ENCODE measurements around the gene R3HDM4. TPM values are rescaled to one million over a fixed set of nuclear protein-coding genes. Genes with fewer than 3 reads are reported as not detected.
"Not testable (repeated sequence)": the region's sequence is repeated elsewhere in the genome, so short reads cannot be mapped to it uniquely, and the experiment has no call there.

R3HDM4 gene
- total RNA-seq, 1 donor: 134 TPM

DNA sequence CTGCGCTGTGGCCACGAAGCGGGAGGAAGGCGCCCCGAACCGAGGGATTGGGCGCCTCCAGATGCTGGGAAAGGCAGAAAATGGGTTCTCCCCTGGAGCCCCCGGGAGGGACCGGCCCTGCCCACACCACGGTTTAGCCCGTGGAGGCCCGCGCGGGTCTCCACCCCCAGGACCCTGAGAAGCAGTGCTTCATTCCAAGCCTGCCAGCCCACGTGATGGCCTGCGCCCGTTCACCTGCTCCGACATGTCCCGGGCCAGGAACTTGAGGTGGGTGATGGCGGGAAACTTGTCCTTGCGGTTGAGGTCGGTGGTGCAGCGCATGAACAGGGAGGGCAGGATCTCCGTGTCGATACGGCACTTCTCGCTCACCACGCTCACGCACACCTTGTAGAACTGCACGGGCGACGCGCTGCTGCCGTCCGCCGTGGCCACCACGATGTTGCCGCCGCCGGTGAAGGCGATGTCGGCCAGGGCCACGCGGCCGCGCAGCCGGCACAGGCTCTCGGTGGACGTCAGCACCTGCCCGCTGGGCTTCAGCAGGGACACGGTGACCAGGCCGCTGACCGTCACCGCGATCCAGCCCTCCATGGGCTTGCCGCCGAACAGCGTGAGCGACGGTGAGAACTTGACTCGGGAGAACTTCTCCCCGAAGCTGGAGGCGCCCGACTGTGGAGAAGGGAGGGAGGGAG, 27.3 kb downstream of the R3HDM4 start:
- Histone ChIP-seq H3K4me3 (ENCODE audit: low read length) (no peak overlapping the region), H3K4me1 (ENCODE audit: insufficient read depth, low read length) (no peaks in the 10 kb centered on the region), H3K9me3 (ENCODE audit: low read depth, low read length) (no peaks in the 10 kb centered on the region), H3K27me3 (ENCODE audit: insufficient read depth, low read length) (no peaks in the 10 kb centered on the region)

DNA sequence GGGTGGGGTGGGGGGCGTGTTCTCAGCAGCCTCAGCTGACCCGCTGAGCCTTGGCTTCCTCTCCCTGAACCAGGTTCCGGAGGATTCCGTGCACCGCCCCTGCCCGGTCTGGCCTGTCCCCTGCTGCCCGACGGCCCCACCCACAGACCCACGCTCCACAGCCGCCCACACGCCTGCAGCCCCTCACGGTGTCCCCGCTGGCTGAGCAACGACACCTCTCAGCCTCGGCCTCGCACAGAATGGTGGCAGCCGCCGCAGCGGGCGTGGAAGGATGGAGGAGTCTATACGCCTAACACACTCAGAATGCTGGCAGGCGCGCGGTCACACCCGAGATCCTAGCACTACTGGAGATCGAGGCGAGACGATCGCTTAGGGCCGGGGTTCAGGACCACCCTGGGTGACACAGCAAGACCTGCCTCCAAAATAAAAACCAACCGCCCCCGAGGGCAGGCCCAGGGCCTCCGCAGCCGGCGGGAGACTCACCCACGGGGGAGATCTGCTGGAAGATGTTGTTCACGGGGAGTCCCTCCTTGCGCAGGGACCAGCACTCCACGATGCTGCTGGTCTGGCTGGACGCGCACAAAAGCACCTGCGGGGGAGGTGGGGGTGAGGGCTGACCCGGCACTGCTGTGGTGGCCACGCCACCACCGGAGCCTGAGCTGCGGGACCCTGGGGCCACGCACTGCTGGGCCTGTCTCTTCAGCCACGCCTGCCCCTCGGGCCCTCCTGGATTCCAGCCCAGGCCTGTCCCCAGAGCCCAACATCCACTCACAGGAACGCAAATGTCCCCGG, 28.4 kb downstream of the R3HDM4 start:
- Histone ChIP-seq H3K4me1 (ENCODE audit: insufficient read depth, low read length) (no peaks in the 10 kb centered on the region), H3K4me3 (ENCODE audit: low read length) (no peak overlapping the region), H3K27me3 (ENCODE audit: insufficient read depth, low read length) (no peaks in the 10 kb centered on the region), H3K9me3 (ENCODE audit: low read depth, low read length) (no peaks in the 10 kb centered on the region)

DNA sequence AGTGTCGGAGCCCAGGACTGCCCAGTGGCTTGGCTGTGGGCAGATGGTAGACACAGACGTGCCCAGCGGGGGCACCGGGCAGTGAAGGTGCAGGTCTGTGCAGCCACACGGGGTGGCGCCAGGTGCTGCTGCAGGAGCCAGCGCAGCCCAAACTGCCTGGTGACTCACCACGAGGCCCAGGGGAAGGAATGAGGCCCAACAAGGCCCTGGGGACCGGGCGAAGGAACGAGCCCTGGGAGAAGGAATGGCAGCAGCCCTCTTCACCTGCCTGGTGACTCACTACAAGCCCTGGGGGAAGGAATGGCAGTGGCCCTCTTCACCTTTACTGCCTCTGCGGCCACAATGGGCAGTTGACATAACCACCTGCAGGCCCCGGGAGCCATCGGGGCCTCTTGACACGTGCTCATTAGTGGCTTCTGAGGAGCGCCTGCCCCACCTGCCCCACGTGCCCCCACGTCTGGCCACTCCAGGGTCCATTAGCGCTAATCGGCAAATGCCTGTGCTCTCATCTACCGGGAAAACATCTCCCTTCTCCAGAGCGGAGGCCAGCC, 29.3 kb downstream of the R3HDM4 start:
- Histone ChIP-seq H3K4me1 (ENCODE audit: insufficient read depth, low read length) (no peaks in the 10 kb centered on the region), H3K4me3 (ENCODE audit: low read length) (no peak overlapping the region), H3K27me3 (ENCODE audit: insufficient read depth, low read length) (no peaks in the 10 kb centered on the region), H3K9me3 (ENCODE audit: low read depth, low read length) (no peaks in the 10 kb centered on the region)

DNA sequence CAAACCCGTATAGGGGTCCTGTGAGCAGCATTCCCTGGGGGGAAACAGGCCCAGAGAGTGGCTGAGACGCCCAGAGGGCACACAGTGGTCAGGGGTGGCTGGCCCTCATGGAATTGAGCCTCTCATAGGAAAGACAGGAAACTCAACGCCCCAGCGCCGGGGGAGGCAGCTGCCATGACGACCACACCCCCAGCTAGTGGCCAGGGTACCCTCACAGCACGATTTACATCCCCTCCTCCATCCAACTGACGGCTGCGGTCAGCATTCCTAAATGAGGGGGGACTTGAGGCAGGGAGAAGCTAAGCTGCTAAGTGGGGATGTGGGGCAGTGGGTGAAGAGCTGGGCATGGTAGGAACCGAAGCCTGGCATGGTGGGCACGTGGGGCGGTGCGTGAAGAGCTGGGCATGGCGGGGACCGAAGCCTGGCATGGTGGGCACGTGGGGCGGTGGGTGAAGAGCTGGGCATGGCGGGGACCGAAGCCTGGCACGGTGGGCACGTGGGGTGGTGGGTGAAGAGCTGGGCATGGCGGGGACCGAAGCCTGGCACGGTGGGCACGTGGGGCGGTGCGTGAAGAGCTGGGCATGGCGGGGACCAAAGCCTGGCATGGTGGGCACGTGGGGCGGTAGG, 30.0 kb downstream of the R3HDM4 start:
- no peaks in the 10 kb centered on the region for H3K27me3 ChIP-seq (ENCODE audit: insufficient read depth, low read length)
- H3K4me1 ChIP-seq (ENCODE audit: insufficient read depth, low read length): no peaks in the 10 kb centered on the region
- H3K4me3 ChIP-seq (ENCODE audit: low read length): no peak overlapping the region
- H3K9me3 ChIP-seq (ENCODE audit: low read depth, low read length): no peaks in the 10 kb centered on the region

DNA sequence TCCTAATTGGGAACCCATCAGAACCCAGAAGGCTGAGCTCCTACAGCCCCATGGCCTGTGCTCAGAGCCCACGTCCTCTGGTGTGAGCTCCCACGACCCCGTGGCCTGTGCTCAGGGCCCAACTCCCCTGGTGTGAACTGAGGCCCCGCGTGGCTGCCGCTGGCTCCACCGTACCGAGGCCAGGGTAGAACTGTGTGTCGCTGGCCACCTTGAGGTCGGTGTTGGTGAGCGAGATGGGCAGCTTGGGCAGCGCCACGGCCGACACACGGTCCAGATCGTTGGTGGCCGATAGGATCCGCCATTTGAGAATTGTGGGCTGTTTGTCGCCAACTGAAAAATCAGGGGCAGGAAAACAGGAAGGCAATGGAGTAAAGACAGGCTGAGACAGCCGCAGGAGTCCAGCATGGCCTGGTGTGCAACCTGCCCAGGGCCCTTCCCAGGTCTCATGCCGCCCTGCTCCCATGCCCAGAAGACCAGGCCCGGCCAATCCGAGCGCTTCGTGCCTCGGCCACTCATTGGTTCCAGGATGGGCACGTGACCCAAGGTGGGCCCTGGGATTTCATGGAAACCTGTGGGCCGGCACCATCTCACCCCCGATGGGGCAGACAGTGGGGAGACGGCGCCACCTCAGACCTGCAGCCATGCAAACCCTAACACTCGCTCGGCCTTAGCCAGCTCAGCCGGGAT, 31.5 kb downstream of the R3HDM4 start:
- Histone ChIP-seq H3K9me3 (ENCODE audit: low read depth, low read length) (no peaks in the 10 kb centered on the region), H3K27me3 (ENCODE audit: insufficient read depth, low read length) (no peaks in the 10 kb centered on the region), H3K4me1 (ENCODE audit: insufficient read depth, low read length) (no peaks in the 10 kb centered on the region), H3K4me3 (ENCODE audit: low read length) (no peak overlapping the region)

DNA sequence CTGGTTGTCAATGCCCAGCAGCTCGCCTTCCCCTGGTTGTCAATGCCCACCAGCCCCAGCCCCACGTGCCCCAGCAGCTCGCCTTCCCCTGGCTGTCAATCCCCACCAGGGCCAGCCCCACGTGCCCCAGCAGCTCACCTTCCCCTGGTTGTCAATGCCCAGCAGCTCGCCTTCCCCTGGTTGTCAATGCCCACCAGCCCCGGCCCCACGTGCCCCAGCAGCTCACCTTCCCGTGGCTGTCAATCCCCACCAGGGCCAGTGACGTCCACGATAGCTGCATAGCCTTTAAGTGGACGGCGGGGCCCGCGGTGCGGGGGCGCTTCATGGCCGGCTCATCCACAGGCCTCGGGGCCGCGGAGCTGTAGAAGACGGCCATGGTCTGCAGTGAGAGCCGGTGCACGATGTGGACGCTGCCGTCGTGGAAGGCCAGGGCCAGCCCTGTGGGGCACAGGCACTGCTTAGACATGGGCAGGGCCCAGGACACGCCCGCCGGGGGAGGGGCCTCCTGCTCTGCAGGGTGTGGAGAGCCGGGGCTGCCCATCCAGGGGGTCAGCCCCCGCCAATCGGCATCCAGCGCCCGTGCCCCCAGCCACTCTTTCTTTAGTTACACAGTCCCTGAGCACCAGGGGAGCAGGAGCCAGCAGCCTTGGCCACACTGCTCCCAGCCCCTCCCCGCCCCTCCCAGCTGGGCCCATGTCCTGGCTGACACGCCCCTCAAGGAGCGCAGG, 33.1 kb downstream of the R3HDM4 start:
- no peaks in the 10 kb centered on the region for H3K27me3 ChIP-seq (ENCODE audit: insufficient read depth, low read length)
- H3K4me3 ChIP-seq (ENCODE audit: low read length): no peak overlapping the region
- H3K4me1 ChIP-seq (ENCODE audit: insufficient read depth, low read length): no peaks in the 10 kb centered on the region
- no peaks in the 10 kb centered on the region for H3K9me3 ChIP-seq (ENCODE audit: low read depth, low read length)

DNA sequence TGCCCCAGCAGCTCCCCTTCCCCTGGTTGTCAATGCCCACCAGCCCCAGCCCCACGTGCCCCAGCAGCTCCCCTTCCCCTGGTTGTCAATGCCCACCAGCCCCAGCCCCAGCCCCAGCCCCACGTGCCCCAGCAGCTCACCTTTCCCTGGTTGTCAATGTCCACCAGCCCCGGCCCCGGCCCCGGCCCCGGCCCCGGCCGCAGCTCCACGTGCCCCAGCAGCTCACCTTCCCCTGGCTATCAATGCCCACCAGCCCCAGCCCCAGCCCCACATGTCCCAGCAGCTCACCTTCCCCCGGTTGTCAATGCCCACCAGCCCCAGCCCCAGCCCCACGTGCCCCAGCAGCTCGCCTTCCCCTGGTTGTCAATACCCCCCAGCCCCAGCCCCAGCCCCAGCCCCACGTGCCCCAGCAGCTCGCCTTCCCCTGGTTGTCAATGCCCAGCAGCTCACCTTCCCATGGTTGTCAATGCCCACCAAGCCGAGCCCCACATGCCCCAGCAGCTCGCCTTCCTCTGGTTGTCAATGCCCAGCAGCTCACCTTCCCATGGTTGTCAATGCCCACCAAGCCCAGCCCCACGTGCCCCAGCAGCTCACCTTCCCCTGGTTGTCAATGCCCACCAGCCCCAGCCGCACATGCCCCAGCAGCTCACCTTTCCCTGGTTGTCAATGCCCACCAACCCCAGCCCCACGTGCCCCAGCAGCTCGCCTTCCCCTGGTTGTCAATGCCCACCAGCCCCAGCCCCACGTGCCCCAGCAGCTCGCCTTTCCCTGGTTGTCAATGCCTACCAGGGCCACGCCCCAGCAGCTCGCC, 34.1 kb downstream of the R3HDM4 start:
- not testable (repeated sequence) for H3K9me3 ChIP-seq (ENCODE audit: low read depth, low read length); H3K27me3 ChIP-seq (ENCODE audit: insufficient read depth, low read length); H3K4me1 ChIP-seq (ENCODE audit: insufficient read depth, low read length); H3K4me3 ChIP-seq (ENCODE audit: low read length)

DNA sequence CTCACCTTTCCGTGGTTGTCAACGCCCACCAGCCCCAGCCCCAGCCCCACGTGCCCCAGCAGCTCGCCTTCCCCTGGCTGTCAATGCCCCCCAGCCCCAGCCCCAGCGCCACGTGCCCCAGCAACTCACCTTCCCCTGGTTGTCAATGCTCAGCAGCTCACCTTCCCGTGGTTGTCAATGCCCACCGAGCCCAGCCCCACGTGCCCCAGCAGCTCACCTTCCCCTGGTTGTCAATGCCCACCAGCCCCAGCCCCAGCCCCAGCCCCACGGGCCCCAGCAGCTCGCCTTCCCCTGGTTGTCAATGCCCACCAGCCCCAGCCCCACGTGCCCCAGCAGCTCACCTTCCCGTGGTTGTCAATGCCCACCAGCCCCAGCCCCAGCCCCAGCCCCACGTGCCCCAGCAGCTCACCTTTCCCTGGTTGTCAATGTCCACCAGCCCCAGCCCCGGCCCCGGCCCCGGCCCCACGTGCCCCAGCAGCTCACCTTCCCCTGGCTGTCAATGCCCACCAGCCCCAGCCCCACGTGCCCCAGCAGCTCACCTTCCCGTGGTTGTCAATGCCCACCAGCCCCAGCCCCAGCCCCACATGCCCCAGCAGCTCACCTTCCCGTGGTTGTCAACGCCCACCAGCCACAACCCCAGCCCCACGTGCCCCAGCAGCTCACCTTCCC, 34.9 kb downstream of the R3HDM4 start:
- H3K9me3 ChIP-seq (ENCODE audit: low read depth, low read length); H3K4me3 ChIP-seq (ENCODE audit: low read length); H3K4me1 ChIP-seq (ENCODE audit: insufficient read depth, low read length); H3K27me3 ChIP-seq (ENCODE audit: insufficient read depth, low read length): not testable (repeated sequence)

DNA sequence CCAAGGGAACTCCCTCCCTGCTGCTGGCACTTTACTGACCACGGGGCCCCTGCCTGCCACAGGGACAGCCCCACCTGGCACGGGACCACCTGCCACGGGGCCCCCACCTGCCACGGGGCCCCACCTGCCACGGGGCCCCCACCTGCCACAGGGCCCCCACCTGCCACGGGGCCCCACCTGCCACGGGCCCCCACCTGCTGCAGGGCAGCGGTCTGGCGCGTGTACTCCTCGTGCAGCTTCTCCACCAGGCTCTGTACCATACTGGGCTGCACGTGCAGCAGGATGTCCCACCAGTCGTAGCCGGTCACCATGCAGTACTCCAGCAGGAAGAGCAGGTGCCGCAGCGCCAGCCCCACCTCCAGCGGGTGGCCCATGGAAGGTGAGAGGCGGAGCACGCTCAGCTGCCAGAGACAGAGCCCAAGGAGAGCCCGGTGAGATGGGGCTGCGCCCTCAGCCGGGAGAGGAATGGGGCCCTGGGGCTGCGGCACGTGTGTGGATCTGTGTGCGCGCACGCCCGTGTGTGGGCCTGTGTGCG, 36.2 kb downstream of the R3HDM4 start:
- Histone ChIP-seq H3K4me1 (ENCODE audit: insufficient read depth, low read length) (peaks cover 5% of the 10 kb centered on the region), H3K27me3 (ENCODE audit: insufficient read depth, low read length) (no peaks in the 10 kb centered on the region), H3K9me3 (ENCODE audit: low read depth, low read length) (no peaks in the 10 kb centered on the region), H3K4me3 (ENCODE audit: low read length) (no peak overlapping the region)

DNA sequence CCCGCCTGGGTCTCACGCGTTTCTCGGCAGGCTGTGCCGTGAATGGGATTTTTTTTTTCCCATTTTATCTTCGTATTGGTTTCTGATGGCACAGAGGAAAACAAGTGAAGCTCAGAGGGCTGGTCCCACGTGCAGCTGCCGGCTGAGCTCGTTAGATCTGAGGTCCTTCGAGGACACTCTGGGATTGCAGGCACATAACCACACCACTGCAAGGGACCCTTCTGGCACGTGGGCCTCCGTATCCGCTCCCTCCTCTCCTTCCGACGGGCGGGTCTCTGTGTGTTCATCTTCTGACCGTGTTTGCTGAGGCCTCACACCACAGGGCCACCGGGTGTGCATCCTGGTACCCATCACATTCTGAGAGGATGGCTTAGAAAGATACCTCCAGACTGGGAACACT, 36.9 kb downstream of the R3HDM4 start:
- H3K4me1 ChIP-seq (ENCODE audit: insufficient read depth, low read length): peaks cover 6% of the 10 kb centered on the region
- H3K27me3 ChIP-seq (ENCODE audit: insufficient read depth, low read length): no peaks in the 10 kb centered on the region
- H3K9me3 ChIP-seq (ENCODE audit: low read depth, low read length): no peaks in the 10 kb centered on the region
- H3K4me3 ChIP-seq (ENCODE audit: low read length): no peak overlapping the region

DNA sequence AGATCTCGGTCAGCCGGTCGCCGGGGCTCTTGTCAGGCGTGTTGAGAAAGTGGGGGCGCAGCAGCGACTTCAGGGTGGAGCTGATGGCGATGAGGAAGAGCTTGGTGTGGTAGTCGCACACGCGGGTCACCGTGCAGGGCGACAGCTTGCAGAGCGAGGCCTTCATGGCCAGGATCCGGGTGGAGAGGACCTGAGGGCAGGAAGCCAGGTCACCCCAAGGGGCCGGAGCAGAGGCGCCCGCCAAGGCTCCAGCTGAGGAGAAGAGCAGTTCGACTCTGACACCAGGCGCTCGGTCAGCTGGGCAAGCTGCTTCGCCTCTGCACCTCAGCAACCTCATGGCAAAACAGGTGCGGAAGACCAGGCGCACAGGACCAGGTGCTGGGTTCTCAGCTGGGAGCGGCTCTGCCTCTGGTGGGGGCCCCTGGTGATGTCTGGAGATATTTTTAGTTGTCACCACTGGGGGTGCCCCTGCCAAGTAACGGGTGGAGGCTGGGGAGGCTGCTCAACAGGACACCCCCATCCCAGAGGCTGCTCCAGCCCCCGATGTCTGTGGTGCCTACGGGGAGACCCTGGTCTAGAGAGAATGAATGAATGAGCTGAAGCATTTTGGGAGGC, 37.6 kb downstream of the R3HDM4 start:
- peaks cover 6% of the 10 kb centered on the region for H3K4me1 ChIP-seq (ENCODE audit: insufficient read depth, low read length)
- no peaks in the 10 kb centered on the region for H3K9me3 ChIP-seq (ENCODE audit: low read depth, low read length)
- H3K4me3 ChIP-seq (ENCODE audit: low read length): no peak overlapping the region
- H3K27me3 ChIP-seq (ENCODE audit: insufficient read depth, low read length): no peaks in the 10 kb centered on the region

DNA sequence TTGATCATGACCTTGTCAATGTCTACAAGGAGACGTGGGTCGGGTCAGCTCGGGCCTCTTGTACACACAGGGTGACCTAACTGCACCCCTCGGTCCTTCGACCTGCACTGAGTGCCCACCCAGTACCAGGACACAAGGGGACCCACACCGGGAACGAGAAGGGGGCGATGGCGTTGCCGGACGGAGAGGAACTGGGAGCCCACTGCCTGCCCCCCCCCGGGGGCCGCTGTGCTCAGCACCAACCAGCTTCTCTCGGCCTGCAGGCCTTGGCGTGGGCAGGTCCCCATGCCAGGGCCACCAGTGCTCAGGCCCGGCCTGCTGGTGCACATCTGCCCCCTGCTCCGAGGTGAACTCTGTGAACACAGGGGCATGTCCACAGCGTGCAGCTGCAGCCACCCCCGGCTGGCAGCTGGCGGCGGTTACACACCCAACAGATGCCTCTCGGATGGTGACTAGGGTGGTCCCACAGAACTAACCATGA, 39.4 kb downstream of the R3HDM4 start:
- Histone ChIP-seq H3K4me3 (ENCODE audit: low read length) (no peak overlapping the region), H3K27me3 (ENCODE audit: insufficient read depth, low read length) (no peaks in the 10 kb centered on the region), H3K4me1 (ENCODE audit: insufficient read depth, low read length) (peaks cover 6% of the 10 kb centered on the region)

DNA sequence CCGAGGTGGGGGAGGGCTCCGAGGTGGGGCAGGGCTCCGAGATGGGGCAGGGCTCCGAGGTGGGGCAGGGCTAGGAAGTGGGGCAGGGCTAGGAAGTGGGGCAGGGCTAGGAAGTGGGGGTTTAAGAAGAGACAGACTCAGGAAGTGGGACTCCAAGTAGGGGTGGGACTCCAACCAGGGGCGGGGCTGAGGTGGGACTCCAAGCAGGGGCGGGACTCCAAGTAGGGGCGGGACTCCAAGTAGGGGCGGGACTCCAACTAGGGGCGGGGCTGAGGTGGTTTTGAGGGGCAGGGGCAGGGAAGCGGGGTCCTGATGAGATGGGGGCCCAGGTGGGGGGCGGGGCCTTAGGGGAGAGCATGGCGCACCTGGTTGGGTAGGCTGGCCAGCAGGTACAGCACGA, 39.9 kb downstream of the R3HDM4 start:
- Histone ChIP-seq H3K9me3 (ENCODE audit: low read depth, low read length) (no peaks in the 10 kb centered on the region), H3K4me1 (ENCODE audit: insufficient read depth, low read length) (peaks cover 6% of the 10 kb centered on the region), H3K27me3 (ENCODE audit: insufficient read depth, low read length) (no peaks in the 10 kb centered on the region), H3K4me3 (ENCODE audit: low read length) (no peak overlapping the region)

More for the DNA sequence above, 39.4 kb downstream of the R3HDM4 start:
- H3K9me3 ChIP-seq (ENCODE audit: low read depth, low read length): no peaks in the 10 kb centered on the region
